Measurements from ENCODE around the gene DEPDC5. TPM values are rescaled to one million over a fixed set of nuclear protein-coding genes. Genes with fewer than 3 reads are reported as not detected.
A peak's percentile ranks its signal among the peaks of the same experiment; 100 is the strongest.
"Not testable (repeated sequence)": the region's sequence is repeated elsewhere in the genome, so short reads cannot be mapped to it uniquely, and the experiment has no call there.

The DEPDC5 gene
- total and polyA plus RNA-seq, 3 experiments from 2014 or later: 11.1 to 38.1 (median 29.1) TPM

DNA sequence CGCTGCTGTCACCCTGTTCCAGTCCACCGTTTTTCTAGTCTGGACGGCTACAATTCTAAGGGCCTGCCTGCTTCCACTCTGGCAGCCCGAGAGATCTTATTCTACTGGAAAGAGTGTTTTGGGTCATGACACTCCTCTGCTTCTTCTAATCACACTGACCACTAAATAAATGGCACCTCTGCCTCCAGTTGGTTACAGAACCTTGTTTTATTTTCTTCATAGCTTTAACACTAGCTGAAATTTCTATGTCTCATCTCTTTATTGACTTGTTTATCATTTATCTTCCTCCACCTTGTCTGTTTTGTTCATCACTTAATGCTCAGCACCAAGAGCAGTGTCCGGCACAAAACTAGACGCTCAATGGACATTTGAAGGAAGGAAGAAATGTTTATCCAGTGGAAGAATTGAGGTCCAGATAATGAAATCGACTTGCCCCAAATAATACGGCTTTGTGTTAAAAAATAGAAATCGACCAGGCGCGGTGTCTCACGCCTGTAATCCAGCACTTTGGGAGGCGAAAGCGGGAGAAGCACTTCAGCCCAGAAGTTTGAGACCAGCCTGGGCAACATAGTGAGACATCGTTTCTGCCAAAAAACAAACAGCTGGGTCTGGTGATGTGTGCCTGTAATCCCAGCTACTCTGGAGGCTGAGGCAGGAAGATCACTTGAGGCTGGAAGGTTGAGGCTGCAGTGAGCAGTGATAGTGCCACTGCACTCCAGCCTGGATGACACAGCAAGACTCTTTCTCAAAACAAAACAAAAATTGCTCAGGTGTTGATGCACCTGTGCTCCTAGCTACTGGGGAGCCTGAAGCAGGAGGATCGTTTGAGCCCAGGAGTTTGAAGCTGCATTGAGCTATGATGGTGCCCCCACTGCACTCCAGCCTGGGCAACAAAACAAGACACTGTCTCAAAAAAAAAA is 3.2 kb upstream of the DEPDC5 start:
- DNase-seq: no peak
- CTCF ChIA-PET: no interaction called here
- peak overlapping the region; percentile 88 to 99 (median 94) for H3K4me3 Mint-ChIP-seq
- H3K27ac Mint-ChIP-seq: peak overlapping the region; percentile 85 to 97 (median 95)
- Histone ChIP-seq H3K9me3 (ENCODE audit: low read length) (no peaks in the 10 kb centered on the region), H3K4me1 (ENCODE audit: insufficient read depth, low read length) (peaks cover 54% of the 10 kb centered on the region), H3K27me3 (ENCODE audit: insufficient read depth, low read length, poor library complexity, severe bottlenecking) (no peaks in the 10 kb centered on the region), H3K4me3 (ENCODE audit: low read length) (peak overlapping the region; percentile 26), H3K36me3 (ENCODE audit: insufficient read depth, low read length) (no peaks in the 10 kb centered on the region), H3K27ac (ENCODE audit: low read depth, low read length) (peak overlapping the region; percentile 3)
- POLR2A ChIA-PET: no interaction called here
- H3K4me1 Mint-ChIP-seq: peaks cover 57 to 71% (median 67%) of the 10 kb centered on the region in 3 donors
- peaks cover 0 to 17% (median 0%) of the 10 kb centered on the region in 3 donors for H3K36me3 Mint-ChIP-seq
- no peaks in the 10 kb centered on the region for H3K9me3 Mint-ChIP-seq
- no peaks in the 10 kb centered on the region for H3K27me3 Mint-ChIP-seq

DNA sequence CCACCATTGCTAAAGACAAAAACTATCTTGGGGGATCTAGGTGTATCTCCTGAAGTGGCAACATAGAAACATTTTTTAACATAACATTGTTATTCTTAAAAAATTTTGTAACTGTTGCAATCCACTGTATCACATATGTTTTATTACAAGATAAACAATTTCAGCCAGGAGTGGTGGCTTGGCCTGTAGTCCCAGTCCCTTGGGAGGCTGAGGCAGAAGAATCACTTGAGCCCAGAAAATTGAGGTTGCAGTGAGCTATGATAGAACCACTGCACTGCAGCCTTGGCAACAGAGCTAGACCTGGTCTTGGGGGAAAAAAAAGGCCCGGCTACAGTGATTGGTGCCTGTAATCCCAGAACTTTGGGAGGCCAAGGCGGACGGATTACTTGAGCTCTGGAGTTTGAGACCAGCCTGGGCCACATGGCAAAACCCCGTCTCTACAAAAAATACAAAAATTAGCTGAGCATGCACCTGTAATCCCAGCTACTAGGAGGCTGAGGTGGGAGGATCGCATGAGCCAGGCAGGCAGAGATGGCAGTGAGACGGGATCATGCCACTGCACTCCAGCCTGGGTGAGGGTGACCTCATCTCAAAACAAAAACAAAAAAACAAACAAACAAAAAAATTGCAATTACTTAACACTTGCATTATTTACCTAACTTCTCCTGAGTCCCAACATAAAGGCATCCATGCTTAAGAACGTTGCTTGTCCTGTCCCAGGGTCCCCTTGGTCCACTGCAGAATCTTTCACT is 1.5 kb upstream of the DEPDC5 start:
- H3K27ac ChIP-seq (ENCODE audit: low read depth, low read length): peak overlapping the region; percentile 78
- Mint-ChIP-seq H3K4me1 (peaks cover 56 to 66% (median 65%) of the 10 kb centered on the region in 3 donors), H3K27ac (peak overlapping the region in 6 of 8 donors; percentile 15 to 99 (median 98)), H3K9me3 (no peaks in the 10 kb centered on the region), H3K4me3 (peak overlapping the region in 2 of 7 donors; percentile 26 to 86), H3K27me3 (no peaks in the 10 kb centered on the region), H3K36me3 (peaks cover 0 to 13% (median 0%) of the 10 kb centered on the region in 3 donors)
- H3K36me3 ChIP-seq (ENCODE audit: insufficient read depth, low read length): no peaks in the 10 kb centered on the region
- no peaks in the 10 kb centered on the region for H3K9me3 ChIP-seq (ENCODE audit: low read length)
- H3K4me1 ChIP-seq (ENCODE audit: insufficient read depth, low read length): peaks cover 54% of the 10 kb centered on the region
- H3K27me3 ChIP-seq (ENCODE audit: insufficient read depth, low read length, poor library complexity, severe bottlenecking): no peaks in the 10 kb centered on the region
- POLR2A ChIA-PET: interaction anchor here (0.6 kb wide), 1 partner anchor 63 kb away, joined by 3 read pairs; no protein-coding TSS in a partner anchor
- CTCF ChIA-PET: no interaction called here
- no peak for DNase-seq
- H3K4me3 ChIP-seq (ENCODE audit: low read length): no peak overlapping the region

GRCh38 chr22:31753005-31753633 is 700 bp upstream of the DEPDC5 start:
- Mint-ChIP-seq H3K4me1 (peaks cover 48 to 57% (median 57%) of the 10 kb centered on the region in 3 donors), H3K36me3 (peaks cover 0 to 9% (median 0%) of the 10 kb centered on the region in 3 donors), H3K27ac (peak overlapping the region; percentile 94 to 99 (median 99)), H3K9me3 (no peaks in the 10 kb centered on the region), H3K4me3 (peak overlapping the region; percentile 86 to 95 (median 90)), H3K27me3 (no peaks in the 10 kb centered on the region)
- CTCF ChIA-PET: interaction anchor here (1.1 to 1.6 kb wide), 2 partner anchors 87 to 192 kb away, joined by 4 to 8 read pairs; no protein-coding TSS in a partner anchor
- peaks cover 46% of the 10 kb centered on the region for H3K4me1 ChIP-seq (ENCODE audit: insufficient read depth, low read length)
- no peaks in the 10 kb centered on the region for H3K27me3 ChIP-seq (ENCODE audit: insufficient read depth, low read length, poor library complexity, severe bottlenecking)
- no peaks in the 10 kb centered on the region for H3K36me3 ChIP-seq (ENCODE audit: insufficient read depth, low read length)
- no peaks in the 10 kb centered on the region for H3K9me3 ChIP-seq (ENCODE audit: low read length)
- POLR2A ChIA-PET: interaction anchor here (0.6 to 1.1 kb wide), 2 partner anchors 62 to 92 kb away, joined by 3 read pairs; no protein-coding TSS in a partner anchor
- peak overlapping the region; percentile 78 for H3K27ac ChIP-seq (ENCODE audit: low read depth, low read length)
- peak overlapping the region; percentile 70 for H3K4me3 ChIP-seq (ENCODE audit: low read length)
- DNase-seq: no peak

GRCh38 chr22:31754813-31755212 is 994 bp downstream of the DEPDC5 start:
- Mint-ChIP-seq H3K4me3 (peak overlapping the region; percentile 86 to 95 (median 90)), H3K9me3 (no peaks in the 10 kb centered on the region), H3K4me1 (peaks cover 33 to 43% (median 43%) of the 10 kb centered on the region in 3 donors), H3K27ac (peak overlapping the region in 7 of 8 donors; percentile 88 to 99 (median 94)), H3K36me3 (peaks cover 0 to 22% (median 2%) of the 10 kb centered on the region in 3 donors), H3K27me3 (no peaks in the 10 kb centered on the region)
- no peak for DNase-seq
- peak overlapping the region; percentile 70 for H3K4me3 ChIP-seq (ENCODE audit: low read length)
- no peak overlapping the region for H3K27ac ChIP-seq (ENCODE audit: low read depth, low read length)
- H3K36me3 ChIP-seq (ENCODE audit: insufficient read depth, low read length): no peaks in the 10 kb centered on the region
- ChIA-PET POLR2A (no interaction called here), CTCF (no interaction called here)
- no peaks in the 10 kb centered on the region for H3K9me3 ChIP-seq (ENCODE audit: low read length)
- H3K4me1 ChIP-seq (ENCODE audit: insufficient read depth, low read length): peaks cover 32% of the 10 kb centered on the region
- H3K27me3 ChIP-seq (ENCODE audit: insufficient read depth, low read length, poor library complexity, severe bottlenecking): no peaks in the 10 kb centered on the region

GRCh38 chr22:31757265-31757664 is 3.4 kb downstream of the DEPDC5 start:
- peaks cover 23% of the 10 kb centered on the region for H3K4me1 ChIP-seq (ENCODE audit: insufficient read depth, low read length)
- CTCF ChIA-PET: interaction anchor here (1.2 kb wide), 1 partner anchor 91 kb away, joined by 3 read pairs; no protein-coding TSS in a partner anchor
- H3K36me3 Mint-ChIP-seq: peaks cover 0 to 36% (median 8%) of the 10 kb centered on the region in 3 donors
- POLR2A ChIA-PET: no interaction called here
- H3K4me1 Mint-ChIP-seq: peaks cover 25 to 32% (median 32%) of the 10 kb centered on the region in 3 donors
- no peaks in the 10 kb centered on the region for H3K27me3 ChIP-seq (ENCODE audit: insufficient read depth, low read length, poor library complexity, severe bottlenecking)
- no peak overlapping the region for H3K4me3 Mint-ChIP-seq
- H3K27ac Mint-ChIP-seq: no peak overlapping the region
- no peaks in the 10 kb centered on the region for H3K9me3 ChIP-seq (ENCODE audit: low read length)
- no peak overlapping the region for H3K27ac ChIP-seq (ENCODE audit: low read depth, low read length)
- no peaks in the 10 kb centered on the region for H3K9me3 Mint-ChIP-seq
- DNase-seq: no peak
- no peaks in the 10 kb centered on the region for H3K27me3 Mint-ChIP-seq
- no peak overlapping the region for H3K4me3 ChIP-seq (ENCODE audit: low read length)
- no peaks in the 10 kb centered on the region for H3K36me3 ChIP-seq (ENCODE audit: insufficient read depth, low read length)

- H3K27me3 Mint-ChIP-seq; CTCF ChIA-PET; POLR2A ChIA-PET; H3K9me3 ChIP-seq (ENCODE audit: low read length); H3K4me3 ChIP-seq (ENCODE audit: low read length); H3K9me3 Mint-ChIP-seq; H3K27me3 ChIP-seq (ENCODE audit: insufficient read depth, low read length, poor library complexity, severe bottlenecking); DNase-seq; H3K4me3 Mint-ChIP-seq; H3K27ac Mint-ChIP-seq; H3K27ac ChIP-seq (ENCODE audit: low read depth, low read length); H3K36me3 ChIP-seq (ENCODE audit: insufficient read depth, low read length): not testable (repeated sequence)
- H3K4me1 ChIP-seq (ENCODE audit: insufficient read depth, low read length): peaks cover 15% of the 10 kb centered on the region
- H3K4me1 Mint-ChIP-seq: peaks cover 16 to 20% (median 19%) of the 10 kb centered on the region in 3 donors
- H3K36me3 Mint-ChIP-seq: peaks cover 0 to 44% (median 8%) of the 10 kb centered on the region in 3 donors
Observed at GRCh38 chr22:31758860-31759259, 5.0 kb downstream of the DEPDC5 start.

- Histone ChIP-seq H3K27me3 (ENCODE audit: insufficient read depth, low read length, poor library complexity, severe bottlenecking) (no peaks in the 10 kb centered on the region), H3K4me1 (ENCODE audit: insufficient read depth, low read length) (no peaks in the 10 kb centered on the region), H3K4me3 (ENCODE audit: low read length) (no peak overlapping the region), H3K27ac (ENCODE audit: low read depth, low read length) (no peak overlapping the region), H3K9me3 (ENCODE audit: low read length) (no peaks in the 10 kb centered on the region), H3K36me3 (ENCODE audit: insufficient read depth, low read length) (peaks cover 17% of the 10 kb centered on the region)
- H3K4me3 Mint-ChIP-seq: no peak overlapping the region
- peaks cover 0 to 2% (median 0%) of the 10 kb centered on the region in 3 donors for H3K4me1 Mint-ChIP-seq
- H3K36me3 Mint-ChIP-seq: peaks cover 13 to 70% (median 19%) of the 10 kb centered on the region in 3 donors
- H3K27me3 Mint-ChIP-seq: no peaks in the 10 kb centered on the region
- ChIA-PET CTCF (no interaction called here), POLR2A (no interaction called here)
- H3K27ac Mint-ChIP-seq: peak overlapping the region in 4 of 8 donors; percentile 5 to 64 (median 34)
- no peaks in the 10 kb centered on the region for H3K9me3 Mint-ChIP-seq
- DNase-seq: no peak
Observed at GRCh38 chr22:31764785-31765184, 11.0 kb downstream of the DEPDC5 start.

Measured in CD8-positive, alpha-beta memory T cell (primary cell).